Hepatocyte (in vitro differentiated cells): ENCODE data around the gene TEAD3.

Experiments used
- EZH2 ChIP-seq: fragments of 200-600 bp; sonication (generic); IDR thresholded peaks from 2 replicates; pipeline ENCODE4 v1.6.1; 2016; ENCODE audit warnings: antibody characterized with exemption, mild to moderate bottlenecking, borderline replicate concordance
- EZH2phosphoT487 ChIP-seq: fragments of 200-600 bp; sonication (generic); IDR thresholded peaks from one replicate; pipeline ENCODE4 v1.6.1; 2018; ENCODE audit warnings: antibody characterized with exemption, mild to moderate bottlenecking, low read depth, moderate library complexity; ENCODE audit not compliant: unreplicated experiment, severe bottlenecking
- TF ChIP-seq, protein P1 (sequence below): fragments of 200-600 bp; sonication (generic); IDR thresholded peaks from 2 replicates; pipeline ENCODE4 v1.5.1; 2016; ENCODE audit warnings: antibody characterized with exemption, mild to moderate bottlenecking; ENCODE audit not compliant: poor library complexity

DNA sequence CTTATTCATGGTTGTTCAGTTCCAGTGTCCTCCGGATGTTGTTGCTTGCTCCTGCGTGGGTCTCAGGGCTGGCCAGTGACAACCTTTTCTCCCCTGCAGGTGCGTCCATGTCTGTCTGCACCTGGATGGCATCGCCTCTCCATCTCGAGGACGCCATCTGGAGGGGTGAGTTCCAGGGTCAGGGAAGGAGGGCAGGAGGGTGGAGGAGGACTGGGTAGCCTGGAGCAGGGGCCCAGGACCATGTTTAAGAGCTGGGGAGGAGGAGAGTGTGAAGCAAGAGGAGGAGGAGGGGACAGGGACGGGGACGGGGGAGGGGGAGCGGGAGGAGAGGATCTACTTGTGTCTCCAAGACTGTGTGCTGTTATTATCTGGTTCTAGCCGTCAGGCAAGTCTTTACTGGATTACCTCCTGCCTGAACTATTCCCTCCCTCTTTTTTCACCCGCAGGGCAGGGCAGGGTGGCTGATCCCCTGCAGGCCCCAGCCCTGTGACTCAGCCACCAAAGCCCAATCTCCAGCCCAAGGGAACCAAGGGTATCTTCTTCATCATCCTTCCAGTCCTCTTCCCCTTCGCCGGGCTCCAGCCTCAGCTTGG lies 48.0 kb upstream of the TEAD3 start:
- TF ChIP-seq EZH2 (no peak), EZH2phosphoT487 (no peak)
- TF ChIP-seq, protein P1, sequence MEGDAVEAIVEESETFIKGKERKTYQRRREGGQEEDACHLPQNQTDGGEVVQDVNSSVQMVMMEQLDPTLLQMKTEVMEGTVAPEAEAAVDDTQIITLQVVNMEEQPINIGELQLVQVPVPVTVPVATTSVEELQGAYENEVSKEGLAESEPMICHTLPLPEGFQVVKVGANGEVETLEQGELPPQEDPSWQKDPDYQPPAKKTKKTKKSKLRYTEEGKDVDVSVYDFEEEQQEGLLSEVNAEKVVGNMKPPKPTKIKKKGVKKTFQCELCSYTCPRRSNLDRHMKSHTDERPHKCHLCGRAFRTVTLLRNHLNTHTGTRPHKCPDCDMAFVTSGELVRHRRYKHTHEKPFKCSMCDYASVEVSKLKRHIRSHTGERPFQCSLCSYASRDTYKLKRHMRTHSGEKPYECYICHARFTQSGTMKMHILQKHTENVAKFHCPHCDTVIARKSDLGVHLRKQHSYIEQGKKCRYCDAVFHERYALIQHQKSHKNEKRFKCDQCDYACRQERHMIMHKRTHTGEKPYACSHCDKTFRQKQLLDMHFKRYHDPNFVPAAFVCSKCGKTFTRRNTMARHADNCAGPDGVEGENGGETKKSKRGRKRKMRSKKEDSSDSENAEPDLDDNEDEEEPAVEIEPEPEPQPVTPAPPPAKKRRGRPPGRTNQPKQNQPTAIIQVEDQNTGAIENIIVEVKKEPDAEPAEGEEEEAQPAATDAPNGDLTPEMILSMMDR = no peak
